GM19455 (cell line): ENCODE data around the gene LMBR1L.
A peak's percentile ranks its signal among the peaks of the same experiment; 100 is the strongest.
"Not testable (repeated sequence)": the region's sequence is repeated elsewhere in the genome, so short reads cannot be mapped to it uniquely, and the experiment has no call there.

ENCODE experiments used
- ATAC-seq: cut with Tn5 transposase; IDR thresholded peaks from one replicate; pipeline ENCODE4 v1.9.1; 2021; ENCODE audit not compliant: unreplicated experiment

Gene LMBR1L

GRCh38 chr12:49110464-49111155 lies at the start of gene LMBR1L:
Gene LMBR1L (minus strand): TSS chr12:49110847. CDS start chr12:49110555, 292 bp downstream.
- peak; percentile 97 for ATAC-seq

- no peak for ATAC-seq
Measured at GRCh38 chr12:49160399-49160798, 49.8 kb upstream of the LMBR1L start.

GRCh38 chr12:49154221-49154620 lies 43.6 kb upstream of the LMBR1L start:
- no peak for ATAC-seq

GRCh38 chr12:49147384-49147783 lies 36.7 kb upstream of the LMBR1L start:
- ATAC-seq = no peak

GRCh38 chr12:49146406-49146805 lies 35.8 kb upstream of the LMBR1L start:
- no peak for ATAC-seq

GRCh38 chr12:49144384-49144783 lies 33.7 kb upstream of the LMBR1L start:
- no peak for ATAC-seq

GRCh38 chr12:49138999-49139398 lies 28.4 kb upstream of the LMBR1L start:
- ATAC-seq = no peak

- ATAC-seq = no peak
Measured at GRCh38 chr12:49138587-49138986, 27.9 kb upstream of the LMBR1L start.

- no peak for ATAC-seq
Measured at GRCh38 chr12:49137476-49137875, 26.8 kb upstream of the LMBR1L start.

- not testable (repeated sequence) for ATAC-seq
Measured at GRCh38 chr12:49136997-49137396, 26.4 kb upstream of the LMBR1L start.

- no peak for ATAC-seq
Measured at GRCh38 chr12:49133590-49133989, 22.9 kb upstream of the LMBR1L start.

GRCh38 chr12:49133014-49133413 lies 22.4 kb upstream of the LMBR1L start:
- ATAC-seq = no peak

- ATAC-seq = no peak
Measured at GRCh38 chr12:49131894-49132461, 21.3 kb upstream of the LMBR1L start.

- peak; percentile 62 for ATAC-seq
Measured at GRCh38 chr12:49131051-49131893, 20.6 kb upstream of the LMBR1L start, which contains the start of gene TUBA1B. Gene TUBA1B (minus strand): TSS chr12:49131395. CDS start chr12:49131300, 95 bp downstream.

- ATAC-seq = peak; percentile 48
Measured at GRCh38 chr12:49130151-49131050, 19.8 kb upstream of the LMBR1L start.

- ATAC-seq = no peak
Measured at GRCh38 chr12:49129332-49130150, 18.9 kb upstream of the LMBR1L start.

GRCh38 chr12:49127971-49128370 lies 17.3 kb upstream of the LMBR1L start:
- ATAC-seq = not testable (repeated sequence)

- ATAC-seq = no peak
Measured at GRCh38 chr12:49126852-49127763, 16.5 kb upstream of the LMBR1L start.
